Kidney (tissue), 14 donors: ENCODE measurements around the gene NF1. TPM values are rescaled to one million over a fixed set of nuclear protein-coding genes. Genes with fewer than 3 reads are reported as not detected.

Experiments
- DNase-seq, 5 donors: peaks; one replicate each; pipeline ENCODE4 v3.0.0-alpha.2; 2013 to 2020
- FAIRE-seq: peaks from 2 replicates; lab custom pipeline; 2012; peaks lifted over from hg19 to GRCh38; lab: Jason Lieb, UNC
- H3K27ac ChIP-seq, 2 donors: one replicate each; pipeline ENCODE4 v1.7.0; 2013; ENCODE audit warnings: low read depth in 2 of 2, low read length in 2 of 2, inconsistent platforms in 1 of 2
- H3K27me3 ChIP-seq: one replicate; pipeline ENCODE4 v1.7.1; 2013; ENCODE audit warnings: low read length, inconsistent platforms; ENCODE audit not compliant: control insufficient read depth, insufficient read depth
- H3K36me3 ChIP-seq, 3 donors: one replicate each; pipeline versions ENCODE4 v1.7.0 to v1.7.1; 2013; ENCODE audit warnings: low read length in 3 of 3, control low read depth in 1 of 3, inconsistent platforms in 1 of 3; ENCODE audit not compliant: insufficient read depth in 3 of 3, control insufficient read depth in 2 of 3
- H3K4me1 ChIP-seq, 3 donors: one replicate each; pipeline versions ENCODE4 v1.7.0 to v1.7.1; 2013; ENCODE audit warnings: low read length in 3 of 3, inconsistent platforms in 1 of 3, low read depth in 1 of 3; ENCODE audit not compliant: control insufficient read depth in 2 of 3, insufficient read depth in 2 of 3
- H3K4me3 ChIP-seq, 3 donors: one replicate each; pipeline versions ENCODE4 v1.7.0 to v1.8.1; 2013; ENCODE audit warnings: low read length in 3 of 3, control low read depth in 1 of 3, inconsistent platforms in 1 of 3
- H3K9ac ChIP-seq, 3 donors: one replicate each; pipeline versions ENCODE4 v1.7.0 to v1.7.1; 2013; ENCODE audit warnings: low read length in 3 of 3, control low read depth in 1 of 3, inconsistent platforms in 1 of 3
- H3K9me3 ChIP-seq, 3 donors: one replicate each; pipeline versions ENCODE4 v1.7.0 to v1.7.1; 2013; ENCODE audit warnings: low read length in 3 of 3, control low read depth in 1 of 3, inconsistent platforms in 1 of 3; ENCODE audit not compliant: control insufficient read depth in 2 of 3, insufficient read depth in 1 of 3
- intact Hi-C: fragments of 100-400 bp; cut with DNase I; formaldehyde crosslinking; loops from one replicate; pipeline ENCODE4 v1.11.1; 2022
- polyA plus RNA-seq: library from polyadenylated mRNA; stranded (reverse); fragments of 350-450 nt; fragmentation: Illumina TruSeq; extraction: RNeasy Lipid Tissue Mini Kit (QIAGEN cat#74804); gene quantifications from one replicate; pipeline ENCODE4 v1.2.3, GENCODE V29; 2014; ENCODE audit warnings: low read depth, low replicate concordance; ENCODE audit not compliant: insufficient read depth
- total RNA-seq: library from RNA; stranded (reverse); fragmentation: NEBNext Ultra II Directional; extraction: Animal tissue kit (Norgen Biotek cat#: 25700); gene quantifications from one replicate; pipeline ENCODE4 v1.2.1, GENCODE V29; 2021
- TF ChIP-seq, protein P1 (sequence below): IDR thresholded peaks from 3 replicates; pipeline ENCODE4 v1.5.1; 2012; ENCODE audit warnings: mild to moderate bottlenecking, moderate library complexity, borderline replicate concordance; ENCODE audit not compliant: insufficient read depth; ENCODE audit errors: extremely low read depth
- donor health status: control.
- donor health status: control.
- donor health status: control.
- donor health status: control.
- donor health status: control.
- donor health status: DM: yes; HTN: yes; CAD: no.
- donor health status: Normal renal cell carcinoma (clear cell type).

NF1 gene
- total and polyA plus RNA-seq, 2 donors from 2014 or later, result 7.8 to 61.3 TPM

DNA sequence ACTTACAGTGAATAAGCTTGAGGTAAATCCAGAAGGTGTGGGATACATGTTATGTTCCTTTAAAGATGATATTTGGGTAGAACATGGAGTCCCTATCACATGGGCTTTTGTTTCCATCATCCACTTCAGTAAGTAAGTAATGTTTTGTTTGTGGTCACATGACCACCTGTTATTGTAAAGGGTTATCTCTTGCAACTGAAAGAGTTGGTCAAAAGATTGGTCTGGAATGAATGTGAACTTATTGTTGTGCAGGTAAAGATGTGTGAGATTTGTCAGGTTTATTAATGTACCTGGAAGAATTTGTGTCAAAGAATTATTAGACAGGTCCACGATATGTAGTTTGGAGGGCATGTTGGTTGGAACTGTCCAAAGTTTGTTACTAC, 200.7 kb downstream of the NF1 start:
- FAIRE-seq, result no peak
- TF ChIP-seq, protein P1, sequence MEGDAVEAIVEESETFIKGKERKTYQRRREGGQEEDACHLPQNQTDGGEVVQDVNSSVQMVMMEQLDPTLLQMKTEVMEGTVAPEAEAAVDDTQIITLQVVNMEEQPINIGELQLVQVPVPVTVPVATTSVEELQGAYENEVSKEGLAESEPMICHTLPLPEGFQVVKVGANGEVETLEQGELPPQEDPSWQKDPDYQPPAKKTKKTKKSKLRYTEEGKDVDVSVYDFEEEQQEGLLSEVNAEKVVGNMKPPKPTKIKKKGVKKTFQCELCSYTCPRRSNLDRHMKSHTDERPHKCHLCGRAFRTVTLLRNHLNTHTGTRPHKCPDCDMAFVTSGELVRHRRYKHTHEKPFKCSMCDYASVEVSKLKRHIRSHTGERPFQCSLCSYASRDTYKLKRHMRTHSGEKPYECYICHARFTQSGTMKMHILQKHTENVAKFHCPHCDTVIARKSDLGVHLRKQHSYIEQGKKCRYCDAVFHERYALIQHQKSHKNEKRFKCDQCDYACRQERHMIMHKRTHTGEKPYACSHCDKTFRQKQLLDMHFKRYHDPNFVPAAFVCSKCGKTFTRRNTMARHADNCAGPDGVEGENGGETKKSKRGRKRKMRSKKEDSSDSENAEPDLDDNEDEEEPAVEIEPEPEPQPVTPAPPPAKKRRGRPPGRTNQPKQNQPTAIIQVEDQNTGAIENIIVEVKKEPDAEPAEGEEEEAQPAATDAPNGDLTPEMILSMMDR, result no peak

DNA sequence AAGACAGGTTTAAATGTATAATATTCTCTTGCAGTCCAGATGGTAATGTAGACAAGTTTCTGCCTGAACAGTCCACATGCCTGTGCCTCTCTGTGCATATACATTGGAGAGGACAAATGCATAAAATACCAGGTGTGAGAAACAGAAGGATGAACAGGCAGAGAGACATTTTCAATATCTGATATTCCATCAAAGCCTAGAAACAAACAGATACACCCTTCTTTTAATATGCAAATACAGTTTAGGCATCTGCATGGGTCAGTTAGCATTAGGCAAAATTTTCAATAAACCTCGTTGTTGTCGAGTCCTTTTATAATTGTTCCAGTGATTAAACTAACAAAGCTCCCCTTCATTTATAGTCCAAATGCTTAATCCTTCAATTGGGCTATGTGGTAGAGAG, 201.4 kb downstream of the NF1 start:
- Histone ChIP-seq H3K4me3 (no peak overlapping the region), H3K27ac (no peak overlapping the region), H3K27me3 (no peaks in the 10 kb centered on the region), H3K36me3 (no peaks in the 10 kb centered on the region), H3K9me3 (no peaks in the 10 kb centered on the region), H3K9ac (no peak overlapping the region), H3K4me1 (no peaks in the 10 kb centered on the region)
- TF ChIP-seq, protein P1, result no peak
- no peak for FAIRE-seq
- no peak for DNase-seq
- intact Hi-C loops, result no loop called here

More for the DNA sequence above, 200.7 kb downstream of the NF1 start:
- no peaks in the 10 kb centered on the region for H3K4me1 ChIP-seq
- DNase-seq, result no peak
- no peaks in the 10 kb centered on the region for H3K9me3 ChIP-seq
- H3K4me3 ChIP-seq, result no peak overlapping the region
- H3K27me3 ChIP-seq, result no peaks in the 10 kb centered on the region
- no peak overlapping the region for H3K9ac ChIP-seq
- intact Hi-C loops, result no loop called here
- H3K27ac ChIP-seq, result no peak overlapping the region
- H3K36me3 ChIP-seq, result no peaks in the 10 kb centered on the region

DNA sequence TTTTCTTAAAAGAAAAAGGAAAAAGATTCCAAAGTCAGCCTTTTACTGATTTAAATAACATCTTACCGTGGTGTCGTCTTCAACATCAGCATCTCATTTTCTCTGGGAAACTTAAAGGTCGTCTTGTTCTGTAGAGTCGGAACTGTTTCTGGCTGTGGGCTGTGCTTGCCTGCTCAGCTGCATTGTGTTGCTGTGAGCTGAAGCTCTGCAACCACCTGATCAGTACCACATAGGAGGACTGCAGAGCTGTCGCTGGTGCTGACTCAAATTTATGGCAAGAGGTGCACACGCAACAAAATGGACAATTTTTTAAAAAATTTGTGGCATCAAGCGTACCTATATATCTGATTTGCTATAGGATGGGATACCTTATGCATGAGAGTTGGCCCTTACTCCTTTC, 202.3 kb downstream of the NF1 start, which contains the start of gene OMG:
Gene OMG (minus strand): TSS at position 150 of the 400 bp plus-strand sequence. CDS start 908 bp downstream, outside the sequence.
- Histone ChIP-seq H3K27ac (no peak within 1 kb of the TSS), H3K9ac (no peak within 1 kb of the TSS), H3K4me3 (no peak within 1 kb of the TSS), H3K27me3 (no peaks in the 10 kb centered on the region), H3K9me3 (no peaks in the 10 kb centered on the region), H3K36me3 (no peaks in the 10 kb centered on the region), H3K4me1 (no peaks in the 10 kb centered on the region)
- intact Hi-C loops, result no loop called here
- TF ChIP-seq, protein P1, result no peak
- FAIRE-seq (no peak), DNase-seq (no peak)

DNA sequence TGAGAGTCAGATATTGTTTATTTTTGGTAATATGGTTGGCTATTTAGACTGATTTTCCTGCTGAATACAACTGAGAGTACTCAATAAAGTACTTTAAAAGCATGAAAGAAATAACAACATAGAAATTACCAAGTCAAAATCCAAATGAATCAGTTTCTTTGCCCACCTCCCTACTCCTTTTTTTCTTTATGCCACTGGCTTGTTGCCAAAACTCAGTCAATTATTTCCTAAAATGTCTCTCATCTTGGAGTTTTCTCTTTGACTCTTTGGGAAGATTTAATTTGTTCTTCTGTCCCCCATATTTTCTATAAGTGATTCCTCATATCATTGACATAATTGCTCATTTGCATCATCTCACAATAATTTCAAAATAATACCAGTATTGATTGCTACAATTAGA, 204.8 kb downstream of the NF1 start:
- peak in 2 of 5 donors; percentile 9 to 13 for DNase-seq
- Histone ChIP-seq H3K9me3 (no peaks in the 10 kb centered on the region), H3K27me3 (no peaks in the 10 kb centered on the region), H3K4me1 (no peaks in the 10 kb centered on the region), H3K9ac (no peak overlapping the region), H3K36me3 (no peaks in the 10 kb centered on the region), H3K27ac (no peak overlapping the region), H3K4me3 (no peak overlapping the region)
- intact Hi-C loops, result no loop called here
- FAIRE-seq, result no peak
- TF ChIP-seq, protein P1, result no peak
